HepG2 (cell line): Measurements from ENCODE around the gene IFIT1. TPM values are rescaled to one million over a fixed set of nuclear protein-coding genes. Genes with fewer than 3 reads are reported as not detected.
A peak's percentile ranks its signal among the peaks of the same experiment; 100 is the strongest.

Experiments
- ATAC-seq: fragments of 200-7000 bp; cut with Tn5 transposase; 3 replicates; pipeline ENCODE4 v1.9.1; 2020; ENCODE audit warnings: mild to moderate bottlenecking, moderate library complexity
- BruUV-seq: library from RNA; stranded (reverse); fragments of 400-500 nt; replicated peaks from 2 replicates; lab custom pipeline; 2021; lab: Mats Ljungman, UMichigan
- CTCF ChIA-PET: fragments of 300-600 bp; formaldehyde crosslinking; extraction: SDS; loops from one replicate; lab custom pipeline; 2021; ENCODE audit warnings: low total read pairs, inconsistent platforms, low intra/inter-chr PET ratio; lab: Yijun Ruan, JAX
- POLR2A ChIA-PET: fragments of 350-600 bp; sonication (Branson Sonifier 250); formaldehyde crosslinking; loops from one replicate; lab custom pipeline; 2020; ENCODE audit warnings: antibody characterized with exemption, inconsistent platforms; lab: Yijun Ruan, JAX
- DNase-seq: peaks from one replicate; pipeline ENCODE4 v3.0.0-alpha.2; 2015; ENCODE audit warnings: low spot score
- FAIRE-seq: peaks from 3 replicates; lab custom pipeline; 2011; peaks lifted over from hg19 to GRCh38; lab: Jason Lieb, UNC
- H2AFZ ChIP-seq: one replicate; pipeline ENCODE4 v1.6.1; 2011; ENCODE audit warnings: low read length, inconsistent platforms
- H3K27ac ChIP-seq: fragments of 300-600 bp; 3 replicates; pipeline ENCODE4 v1.8.0; 2011; ENCODE audit warnings: mixed run types, mild to moderate bottlenecking, mixed read lengths, low read length, inconsistent platforms; ENCODE audit not compliant: insufficient read depth; ENCODE audit errors: extremely low read length
- H3K27me3 ChIP-seq, 2 experiments: fragments of 200-600 bp in 1 of 2; 2 replicates in 1 of 2; 3 replicates in 1 of 2; pipeline versions ENCODE4 v1.6.0 to v1.8.0; 2011; ENCODE audit warnings: low read length in 2 of 2, mild to moderate bottlenecking in 2 of 2, moderate library complexity in 2 of 2, inconsistent platforms in 1 of 2; ENCODE audit not compliant: insufficient read depth in 2 of 2, control insufficient read depth in 1 of 2
- H3K36me3 ChIP-seq, 2 experiments: fragments of 200-600 bp in 1 of 2; replicated peaks in 1 of 2; 2 replicates in 1 of 2; 3 replicates in 1 of 2; pipeline versions ENCODE4 v1.5.1 to v1.8.0; 2011; ENCODE audit warnings: low read length in 2 of 2, inconsistent platforms in 1 of 2; ENCODE audit not compliant: insufficient read depth in 2 of 2, control insufficient read depth in 1 of 2
- H3K4me1 ChIP-seq: 2 replicates; pipeline ENCODE4 v1.5.1; 2012; ENCODE audit warnings: low read length, inconsistent platforms; ENCODE audit not compliant: insufficient read depth
- H3K4me2 ChIP-seq: 2 replicates; pipeline ENCODE4 v1.6.0; 2011; ENCODE audit warnings: low read depth, low read length, inconsistent platforms
- H3K4me3 ChIP-seq, 3 experiments: fragments of 200-600 bp in 1 of 3; sonication (generic), shearing (Covaris generic) in 1 of 3; replicated peaks in 1 of 3; 2 replicates each; pipeline ENCODE4 v1.5.1; 2011 to 2016; ENCODE audit warnings: low read length in 3 of 3, inconsistent platforms in 2 of 3, low read depth in 2 of 3, mild to moderate bottlenecking in 2 of 3, control low read depth in 1 of 3, mixed read lengths in 1 of 3; ENCODE audit not compliant: insufficient read depth in 1 of 3
- H3K79me2 ChIP-seq: one replicate; pipeline ENCODE4 v1.6.1; 2011; ENCODE audit warnings: low read length, inconsistent platforms; ENCODE audit not compliant: insufficient read depth
- H3K9ac ChIP-seq: 2 replicates; pipeline ENCODE4 v1.6.0; 2011; ENCODE audit warnings: mild to moderate bottlenecking, low read depth, low read length, inconsistent platforms; ENCODE audit not compliant: insufficient read depth
- H3K9me3 ChIP-seq: 2 replicates; pipeline ENCODE4 v1.5.1; 2012; ENCODE audit warnings: mild to moderate bottlenecking, low read length
- H4K20me1 ChIP-seq: 2 replicates; pipeline ENCODE4 v1.6.0; 2011; ENCODE audit warnings: inconsistent platforms, mild to moderate bottlenecking, low read length, moderate library complexity; ENCODE audit not compliant: insufficient read depth
- AGO2 ChIP-seq: fragments of 200-400 bp; formaldehyde crosslinking; optimal IDR thresholded peaks from 2 replicates; pipeline ENCODE3; 2017; ENCODE audit warnings: mild to moderate bottlenecking, low read depth, low read length, moderate library complexity
- DMTF1 ChIP-seq: sonication (generic); formaldehyde crosslinking; IDR thresholded peaks from 2 replicates; pipeline ENCODE4 v1.4.0; 2020; ENCODE audit warnings: mild to moderate bottlenecking, missing genetic modification reagents
- HDAC6 ChIP-seq: fragments of 200-600 bp; sonication (generic); IDR thresholded peaks from 2 replicates; pipeline ENCODE4 v1.7.0; 2017; ENCODE audit warnings: mild to moderate bottlenecking, antibody characterized with exemption, low read length, low read depth
- KAT2B ChIP-seq: fragments of 150-350 bp; IDR thresholded peaks from 2 replicates; pipeline ENCODE4 v1.6.1; 2014; ENCODE audit warnings: low read depth, low read length, borderline replicate concordance
- MAFF ChIP-seq: IDR thresholded peaks from 2 replicates; pipeline ENCODE4 v1.6.1; 2011; ENCODE audit warnings: low read depth, low read length, improper control_type of control experiment
- MAFK ChIP-seq, 2 experiments: IDR thresholded peaks in 1 of 2; conservative IDR thresholded peaks in 1 of 2; 2 replicates each; pipeline ENCODE4 v1.6.1; 2011; ENCODE audit warnings: improper control_type of control experiment in 2 of 2, low read length in 2 of 2
- MYNN ChIP-seq: sonication (generic); formaldehyde crosslinking; IDR thresholded peaks from 2 replicates; pipeline ENCODE4 v1.4.0; 2020; ENCODE audit warnings: mild to moderate bottlenecking, low read depth, missing genetic modification reagents
- SAFB2 ChIP-seq: sonication (generic); formaldehyde crosslinking; IDR thresholded peaks from 2 replicates; pipeline ENCODE4 v1.5.1; 2020; ENCODE audit warnings: missing genetic modification reagents, low read depth, mild to moderate bottlenecking, borderline replicate concordance
- SNAPC4 ChIP-seq: sonication (generic); formaldehyde crosslinking; IDR thresholded peaks from 2 replicates; pipeline ENCODE4 v1.4.0; 2020; ENCODE audit warnings: mild to moderate bottlenecking, missing genetic modification reagents
- ZFYVE20 ChIP-seq: sonication (generic); formaldehyde crosslinking; IDR thresholded peaks from 2 replicates; pipeline ENCODE4 v1.8.0; 2023; ENCODE audit warnings: low read depth, mild to moderate bottlenecking, moderate library complexity, missing genetic modification reagents, borderline replicate concordance
- ZNF10 ChIP-seq: sonication (generic); formaldehyde crosslinking; IDR thresholded peaks from 2 replicates; pipeline ENCODE4 v1.4.0; 2020; ENCODE audit warnings: mild to moderate bottlenecking, low read depth, missing genetic modification reagents, borderline replicate concordance
- ZNF33B ChIP-seq: sonication (generic); formaldehyde crosslinking; IDR thresholded peaks from 2 replicates; pipeline ENCODE4 v1.5.1; 2020; ENCODE audit warnings: mild to moderate bottlenecking, missing genetic modification reagents
- ZNF615 ChIP-seq: sonication (generic); formaldehyde crosslinking; IDR thresholded peaks from 2 replicates; pipeline ENCODE4 v1.5.0; 2020; ENCODE audit warnings: mild to moderate bottlenecking, missing genetic modification reagents, borderline replicate concordance
- ZNF678 ChIP-seq: sonication (generic); formaldehyde crosslinking; IDR thresholded peaks from 2 replicates; pipeline ENCODE4 v1.4.0; 2020; ENCODE audit warnings: mild to moderate bottlenecking, missing genetic modification reagents
- ZNF75D ChIP-seq: sonication (generic); formaldehyde crosslinking; IDR thresholded peaks from 2 replicates; pipeline ENCODE4 v1.8.1; 2023; ENCODE audit warnings: missing genetic modification reagents, mild to moderate bottlenecking, borderline replicate concordance
- WGBS: methylation state at CpG from one replicate; pipeline ENCODE4 v1.1.6; 2017; ENCODE audit warnings: low lambda C conversion rate; 5-methylcytosine and 5-hydroxymethylcytosine counted together
- in situ Hi-C: cut with HindIII; loops from 2 replicates; pipeline ENCODE4 v1.10.0; 2017; ENCODE audit warnings: low pct_unique_long_range_greater_than_20kb; ENCODE audit not compliant: extremely low pct_ligation_motif_present
- intact Hi-C: fragments of 100-400 bp; cut with micrococcal nuclease; formaldehyde crosslinking; loops from one replicate; pipeline ENCODE4 v1.10.0; 2022; ENCODE audit not compliant: unreplicated experiment
- polyA plus RNA-seq, 8 experiments: library from polyadenylated mRNA; depleted of rRNA in 3 of 8; stranded (reverse) in 7 of 8; unstranded in 1 of 8; fragments of >200 nt; fragmentation: Illumina TruSeq in 4 of 8; extraction: Trizol in 4 of 8; gene quantifications; 2 replicates each; pipeline versions ENCODE4 v1.2.1 to v1.2.3, GENCODE V29; 2011 to 2016; ENCODE audit warnings: low read depth in 4 of 8, missing spikeins in 1 of 8, mixed read lengths in 1 of 8; ENCODE audit not compliant: insufficient read depth in 1 of 8
- total RNA-seq, 5 experiments: library from RNA; depleted of rRNA; stranded (reverse); fragments of >200 nt; fragmentation: Illumina TruSeq; extraction: Trizol; gene quantifications; 2 replicates each; pipeline ENCODE4 v1.2.3, GENCODE V29; 2016; ENCODE audit warnings: low read depth in 1 of 5
- TF ChIP-seq, protein P1 (sequence below): sonication (generic); formaldehyde crosslinking; IDR thresholded peaks from 2 replicates; pipeline ENCODE4 v1.4.0; 2020; ENCODE audit warnings: mild to moderate bottlenecking, missing genetic modification reagents

The IFIT1 gene
- total and polyA plus RNA-seq, 2 of the 13 experiments (the other 11 are each of a cell fraction or from before 2014, with no cell fraction given): 1.5 to 5.5 TPM

DNA sequence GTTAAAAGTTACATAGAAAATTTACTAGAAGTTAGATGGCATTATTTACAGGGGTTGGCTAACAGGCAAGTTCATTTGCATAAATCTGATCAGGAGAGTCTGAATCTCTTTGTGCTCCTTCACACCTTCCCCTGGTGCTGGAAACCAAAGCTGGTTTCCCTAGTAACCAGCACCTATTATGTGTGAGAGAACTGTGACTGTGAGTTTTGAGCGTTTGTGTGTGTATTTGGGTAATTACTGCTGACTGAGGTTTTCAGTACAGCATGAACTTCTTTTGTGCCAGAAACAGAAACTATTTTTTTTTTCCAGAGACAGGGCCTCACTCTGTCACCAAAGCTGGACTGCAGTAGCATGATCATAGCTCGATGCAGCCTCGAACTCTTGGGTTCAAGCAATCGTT is 24.9 kb upstream of the IFIT1 start:
- ATAC-seq (no peak), FAIRE-seq (no peak), DNase-seq (no peak)
- BruUV-seq: no TSS peak
- H4K20me1 ChIP-seq: no peaks in the 10 kb centered on the region
- H3K9ac ChIP-seq: no peak overlapping the region
- no peaks in the 10 kb centered on the region for H3K36me3 ChIP-seq
- 27% methylated on average over 4 of the region's 4 CpGs for WGBS
- intact Hi-C loops: no loop called here
- TF ChIP-seq SNAPC4 (CRISPR knock-in tag) (no peak), MAFK (conservative IDR thresholded peaks at IDR 0.05 in 1 of 2, IDR thresholded peaks at IDR 0.05 in 1 of 2; ENCODE audit: low read length in 2 of 2) (peak in 1 of 2 experiments; percentile 43; a peak in 2 of 4 replicates), AGO2 (no peak), MAFF (0 out of 2 replicates have a peak, but pooled peaks have one; percentile 9), KAT2B (no peak), MYNN (CRISPR knock-in tag) (no peak), ZNF615 (CRISPR knock-in tag) (no peak), SAFB2 (CRISPR knock-in tag) (no peak), DMTF1 (CRISPR knock-in tag) (no peak), HDAC6 (no peak), ZFYVE20 (CRISPR knock-in tag) (no peak), ZNF10 (no peak), ZNF678 (CRISPR knock-in tag) (no peak), ZNF33B (CRISPR knock-in tag) (no peak), ZNF75D (no peak)
- TF ChIP-seq, protein P1, sequence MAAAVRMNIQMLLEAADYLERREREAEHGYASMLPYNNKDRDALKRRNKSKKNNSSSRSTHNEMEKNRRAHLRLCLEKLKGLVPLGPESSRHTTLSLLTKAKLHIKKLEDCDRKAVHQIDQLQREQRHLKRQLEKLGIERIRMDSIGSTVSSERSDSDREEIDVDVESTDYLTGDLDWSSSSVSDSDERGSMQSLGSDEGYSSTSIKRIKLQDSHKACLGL (CRISPR knock-in tag): no peak
- H3K4me3 ChIP-seq: no peak overlapping the region
- POLR2A ChIA-PET: interaction anchor here (1.6 kb wide), 1 partner anchor 16 kb away, joined by 3 read pairs; no protein-coding TSS in a partner anchor
- CTCF ChIA-PET: no interaction called here
- no peaks in the 10 kb centered on the region for H3K79me2 ChIP-seq
- H3K27ac ChIP-seq: no peak overlapping the region
- H3K4me1 ChIP-seq: peaks cover 11% of the 10 kb centered on the region
- no peak overlapping the region for H2AFZ ChIP-seq
- H3K9me3 ChIP-seq: no peaks in the 10 kb centered on the region
- H3K4me2 ChIP-seq: no peak overlapping the region
- H3K27me3 ChIP-seq: no peaks in the 10 kb centered on the region
- in situ Hi-C loops: no loop called here
